NT2/D1 (cell line): ENCODE data around the gene RPP25L.

ENCODE experiments used
- YY1 ChIP-seq: IDR thresholded peaks from 2 replicates; pipeline ENCODE4 v1.6.1; 2011; ENCODE audit not compliant: insufficient read length, insufficient read depth
- ZNF274 ChIP-seq: IDR thresholded peaks from 2 replicates; pipeline ENCODE4 v1.6.1; 2011; ENCODE audit warnings: mild to moderate bottlenecking, low read depth, low read length

- TF ChIP-seq YY1 (no peak), ZNF274 (no peak)
These were observed 48.6 kb downstream of the RPP25L start for GRCh38 chr9:34563262-34563661.
